Uterus (tissue), 2 donors: Measurements from ENCODE around the gene ZNF207.

Experiments used
- POLR2A ChIP-seq, 2 donors: fragments of 450-650 bp; IDR thresholded peaks; one replicate each; pipeline ENCODE4 v1.6.1; 2016; ENCODE audit warnings: antibody characterized with exemption in 2 of 2, mild to moderate bottlenecking in 1 of 2, moderate library complexity in 1 of 2
- TF ChIP-seq, protein P1 (sequence below), 4 experiments: fragments of 200-600 bp in 2 of 4; fragments of 450-650 bp in 2 of 4; sonication (generic) in 2 of 4; IDR thresholded peaks; one replicate each; pipeline ENCODE4 v1.5.1; 2016 to 2019; ENCODE audit warnings: antibody characterized with exemption in 4 of 4, mild to moderate bottlenecking in 2 of 4, moderate library complexity in 1 of 4

DNA sequence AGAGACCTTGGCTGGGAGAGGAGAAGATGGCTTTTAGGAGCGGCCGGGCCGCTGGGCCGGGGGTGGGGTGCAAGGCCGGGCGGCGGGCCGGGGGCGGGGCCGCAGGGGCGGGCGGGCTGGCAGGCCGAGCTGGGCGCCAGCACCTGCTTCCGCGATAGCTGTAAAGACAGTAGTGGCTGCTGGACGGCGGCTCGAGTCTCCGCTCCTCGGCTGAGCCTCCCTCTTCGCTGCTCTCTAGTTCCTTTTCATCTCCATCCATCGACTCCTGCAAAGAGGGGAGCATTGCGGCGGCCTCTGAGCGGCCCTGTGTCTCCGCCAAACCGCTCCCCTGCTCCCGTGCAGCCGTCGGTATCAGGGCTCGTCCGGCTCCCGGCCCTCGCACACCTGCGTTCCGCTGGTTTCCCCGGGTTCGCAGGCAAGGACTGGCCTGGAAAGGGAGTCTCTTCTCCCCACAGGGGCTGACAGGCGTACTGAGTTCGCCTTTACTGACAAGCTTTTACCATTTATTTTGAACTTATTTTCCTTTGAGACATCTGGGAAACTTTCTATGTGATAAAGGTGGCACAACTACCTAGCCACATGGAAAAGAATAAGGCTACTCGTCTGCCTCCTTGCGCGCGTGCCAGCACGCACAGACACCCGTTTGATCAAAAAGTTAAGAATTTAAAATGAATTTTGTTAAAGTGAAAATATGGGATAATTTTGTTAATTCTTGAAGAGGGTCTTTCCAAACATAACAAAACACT is 7.9 kb upstream of the ZNF207 start, which contains the start of gene C17orf75:
- TF ChIP-seq, protein P1, sequence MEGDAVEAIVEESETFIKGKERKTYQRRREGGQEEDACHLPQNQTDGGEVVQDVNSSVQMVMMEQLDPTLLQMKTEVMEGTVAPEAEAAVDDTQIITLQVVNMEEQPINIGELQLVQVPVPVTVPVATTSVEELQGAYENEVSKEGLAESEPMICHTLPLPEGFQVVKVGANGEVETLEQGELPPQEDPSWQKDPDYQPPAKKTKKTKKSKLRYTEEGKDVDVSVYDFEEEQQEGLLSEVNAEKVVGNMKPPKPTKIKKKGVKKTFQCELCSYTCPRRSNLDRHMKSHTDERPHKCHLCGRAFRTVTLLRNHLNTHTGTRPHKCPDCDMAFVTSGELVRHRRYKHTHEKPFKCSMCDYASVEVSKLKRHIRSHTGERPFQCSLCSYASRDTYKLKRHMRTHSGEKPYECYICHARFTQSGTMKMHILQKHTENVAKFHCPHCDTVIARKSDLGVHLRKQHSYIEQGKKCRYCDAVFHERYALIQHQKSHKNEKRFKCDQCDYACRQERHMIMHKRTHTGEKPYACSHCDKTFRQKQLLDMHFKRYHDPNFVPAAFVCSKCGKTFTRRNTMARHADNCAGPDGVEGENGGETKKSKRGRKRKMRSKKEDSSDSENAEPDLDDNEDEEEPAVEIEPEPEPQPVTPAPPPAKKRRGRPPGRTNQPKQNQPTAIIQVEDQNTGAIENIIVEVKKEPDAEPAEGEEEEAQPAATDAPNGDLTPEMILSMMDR (IDR thresholded peaks at IDR 0.05): peak in 1 of 4 experiments; percentile 14
- TF ChIP-seq POLR2A (IDR thresholded peaks at IDR 0.05): peak in 1 of 2 donors; percentile 54
